Activated CD8-positive, alpha-beta memory T cell treated with anti-CD3 and anti-CD28 coated beads, Interleukin-2, amount 50 U/mL, for 1 hour (primary cell): ENCODE results near the gene HS1BP3.

Experiments
- DNase-seq: peaks from one replicate; pipeline ENCODE4 v3.0.0-alpha.2; 2020; ENCODE audit errors: extremely low read depth

Gene HS1BP3

DNA sequence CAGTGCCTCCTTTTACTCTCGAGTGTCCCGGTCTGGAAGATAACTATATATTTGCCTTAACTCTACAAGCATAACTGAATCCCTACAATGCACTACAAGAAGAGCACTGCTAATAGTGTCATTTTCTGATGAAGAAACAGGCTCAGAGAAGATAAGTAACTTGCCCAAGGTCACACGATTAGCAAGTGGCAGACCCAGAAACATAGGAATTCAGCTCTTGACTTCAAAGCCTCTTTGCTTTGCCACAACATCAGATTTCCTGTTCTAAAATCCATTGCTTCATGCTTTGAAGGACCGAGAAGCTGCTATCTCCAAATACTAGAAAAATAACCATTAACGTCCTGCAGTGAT, 65.6 kb downstream of the HS1BP3 start:
- no peak for DNase-seq

DNA sequence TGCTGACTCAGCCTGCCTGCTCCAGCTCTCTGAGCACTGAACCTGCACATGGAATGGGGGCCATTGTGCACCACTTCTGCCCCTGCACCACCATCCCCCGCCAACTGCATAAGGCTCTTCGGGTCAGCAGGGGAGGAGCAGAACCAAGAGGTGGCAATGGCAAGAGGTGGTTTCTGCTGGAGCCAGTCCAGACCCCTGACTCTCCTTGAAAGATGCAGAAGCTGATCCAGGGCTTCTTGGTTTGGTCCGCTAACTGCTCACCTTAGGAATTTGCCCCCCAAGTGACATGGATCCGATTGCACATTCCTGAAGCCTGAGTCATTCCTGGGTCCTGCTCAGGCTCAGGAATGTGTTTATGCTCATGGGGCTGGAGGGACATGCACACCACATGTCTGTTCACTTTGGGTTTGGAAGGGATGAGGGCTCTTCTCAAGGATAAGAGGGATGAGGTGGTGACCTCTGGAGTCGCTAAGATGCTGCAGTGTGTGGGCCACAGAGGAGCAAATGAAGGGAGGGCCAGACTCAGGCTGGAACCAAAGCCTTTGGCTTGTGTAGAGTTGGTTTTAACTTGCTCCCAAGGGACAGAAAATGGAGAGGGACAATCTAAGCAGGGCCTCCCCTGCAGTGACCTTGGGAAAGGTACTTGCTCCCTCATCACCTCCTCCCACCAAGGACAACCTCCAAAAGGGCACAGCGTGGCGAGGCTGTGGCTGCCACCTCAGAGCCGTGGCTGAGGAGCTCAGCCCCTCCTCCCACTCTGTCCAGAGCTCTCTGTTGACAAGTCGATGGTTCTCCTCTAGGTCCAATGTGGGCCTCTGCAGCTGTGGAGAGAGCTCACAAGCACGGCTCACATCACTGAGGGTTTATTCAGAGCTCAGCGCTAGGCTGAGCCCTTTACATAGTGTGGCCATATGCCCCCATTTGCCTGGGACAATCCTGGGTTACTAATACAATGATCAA, 66.2 kb downstream of the HS1BP3 start:
- DNase-seq = no peak

DNA sequence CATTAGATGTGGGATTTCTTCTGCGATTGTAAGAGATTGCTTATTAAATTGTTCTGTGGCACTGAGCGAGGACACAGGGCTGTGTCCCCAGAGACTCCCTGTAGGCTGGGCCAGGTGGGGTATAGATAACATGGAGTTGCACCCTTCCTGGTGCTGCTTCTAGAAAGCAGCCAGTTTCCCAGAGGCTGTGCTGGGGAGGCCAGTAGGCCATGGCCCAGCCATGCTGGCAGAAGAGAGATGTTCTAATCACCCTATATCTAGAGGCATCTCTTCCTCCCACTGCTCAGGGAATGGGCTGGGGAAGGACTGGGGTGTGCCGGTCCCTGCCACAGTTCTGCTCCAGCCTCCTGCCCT, 66.9 kb downstream of the HS1BP3 start:
- no peak for DNase-seq

DNA sequence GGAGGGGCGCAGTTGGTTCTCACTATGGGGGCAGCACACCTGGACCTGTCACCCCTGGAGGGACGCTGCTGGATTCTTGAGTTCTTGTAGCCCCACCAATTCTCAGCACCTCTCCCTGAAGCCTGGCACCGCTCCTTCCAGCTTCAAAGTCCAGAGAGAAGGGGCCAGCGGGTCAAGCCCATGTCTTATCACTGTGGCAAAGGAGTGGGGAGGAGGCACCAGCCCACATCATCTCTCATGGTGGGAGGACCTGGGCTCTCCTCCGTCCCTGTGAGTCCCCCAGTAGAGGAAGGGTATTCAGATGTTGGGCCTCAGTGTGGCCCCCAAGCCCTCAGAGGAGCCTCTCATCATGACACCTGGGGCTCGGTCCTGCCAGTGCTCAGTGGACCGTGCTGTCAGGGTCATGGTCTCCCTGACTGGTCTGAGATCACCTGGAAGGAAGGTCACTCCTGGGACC, 67.4 kb downstream of the HS1BP3 start:
- no peak for DNase-seq

DNA sequence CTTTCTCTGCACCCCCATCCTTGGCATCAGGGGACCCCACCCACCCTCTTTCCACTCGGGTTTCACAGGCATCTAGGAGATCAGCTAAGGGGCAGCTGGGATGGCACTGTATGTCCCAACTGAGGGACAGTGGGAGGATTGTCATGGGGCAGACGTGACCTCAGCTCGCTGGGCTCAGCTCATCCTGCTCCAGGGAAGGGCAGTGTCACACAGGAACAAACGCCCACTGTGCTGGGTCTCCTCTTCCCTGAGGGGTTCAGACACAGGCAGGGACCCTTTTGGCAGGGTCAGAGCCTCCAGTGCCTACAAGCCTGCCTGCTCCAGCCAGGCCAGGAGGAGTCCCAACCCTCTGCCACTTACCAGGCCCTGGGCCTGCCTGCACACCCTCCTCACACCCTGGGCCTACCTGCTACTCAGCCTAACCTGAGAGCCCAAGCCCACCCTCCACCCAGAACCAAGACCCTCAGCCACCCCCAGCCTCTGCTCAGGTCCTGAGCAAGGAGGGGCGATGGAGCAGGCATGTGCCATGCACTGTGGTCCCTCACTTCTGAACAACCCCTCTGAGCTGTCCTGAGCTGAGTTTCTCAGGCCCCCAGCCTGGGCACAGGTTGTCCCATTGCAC, 68.2 kb downstream of the HS1BP3 start:
- DNase-seq = no peak

DNA sequence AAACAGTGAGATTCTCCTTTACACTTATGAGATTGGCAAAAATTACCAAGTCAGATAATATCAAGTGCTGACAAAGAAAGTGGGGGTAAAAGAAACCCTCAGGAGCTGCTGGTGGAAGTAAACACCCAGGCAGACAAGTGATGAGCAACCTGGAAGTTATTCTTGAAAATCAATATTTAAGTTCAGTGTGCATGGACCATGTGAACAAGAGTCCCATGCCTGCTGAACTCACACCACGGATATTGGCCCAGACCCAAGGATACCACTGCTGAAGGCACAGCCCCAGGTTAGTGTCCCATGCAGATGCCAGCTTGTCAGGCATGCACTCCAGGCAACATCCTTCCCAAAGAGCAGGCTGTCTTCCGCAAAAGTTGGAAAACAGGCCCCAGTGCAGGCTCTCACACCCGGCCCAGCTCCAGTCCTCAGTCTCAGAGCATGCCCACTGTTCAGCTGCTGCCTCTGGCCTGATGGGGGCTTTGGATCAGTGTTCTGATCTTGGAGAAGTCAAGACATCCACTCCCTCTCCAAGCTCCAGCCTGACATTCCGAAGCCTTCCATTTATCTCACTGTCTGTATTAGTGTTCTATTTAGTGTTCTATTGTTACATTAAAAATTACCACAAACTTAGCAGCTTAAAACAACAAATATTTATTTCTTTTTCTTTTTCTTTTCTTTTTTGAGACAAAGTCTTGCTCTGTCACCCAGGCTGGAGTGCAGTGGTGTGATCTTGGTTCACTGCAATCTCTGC, 70.0 kb downstream of the HS1BP3 start:
- DNase-seq = no peak

DNA sequence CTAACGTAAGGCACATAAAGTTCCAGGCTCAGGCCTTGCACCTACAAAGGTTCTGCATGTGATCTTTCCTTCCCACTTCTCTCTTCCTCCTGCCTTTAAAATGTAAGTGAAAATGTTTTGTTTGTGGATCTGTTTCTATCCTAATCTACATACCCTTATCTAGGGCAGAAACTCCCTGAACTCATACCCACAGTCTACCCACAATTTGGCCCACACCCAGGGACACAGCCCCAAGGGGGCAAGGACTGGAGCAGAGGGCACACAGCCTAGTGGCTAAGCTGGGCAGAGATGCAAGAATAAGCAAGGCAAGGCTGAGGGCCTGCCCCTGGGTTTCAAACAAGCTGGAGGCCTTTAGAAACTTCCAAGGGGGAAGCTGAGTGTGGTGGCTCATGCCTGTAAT, 71.0 kb downstream of the HS1BP3 start:
- no peak for DNase-seq

DNA sequence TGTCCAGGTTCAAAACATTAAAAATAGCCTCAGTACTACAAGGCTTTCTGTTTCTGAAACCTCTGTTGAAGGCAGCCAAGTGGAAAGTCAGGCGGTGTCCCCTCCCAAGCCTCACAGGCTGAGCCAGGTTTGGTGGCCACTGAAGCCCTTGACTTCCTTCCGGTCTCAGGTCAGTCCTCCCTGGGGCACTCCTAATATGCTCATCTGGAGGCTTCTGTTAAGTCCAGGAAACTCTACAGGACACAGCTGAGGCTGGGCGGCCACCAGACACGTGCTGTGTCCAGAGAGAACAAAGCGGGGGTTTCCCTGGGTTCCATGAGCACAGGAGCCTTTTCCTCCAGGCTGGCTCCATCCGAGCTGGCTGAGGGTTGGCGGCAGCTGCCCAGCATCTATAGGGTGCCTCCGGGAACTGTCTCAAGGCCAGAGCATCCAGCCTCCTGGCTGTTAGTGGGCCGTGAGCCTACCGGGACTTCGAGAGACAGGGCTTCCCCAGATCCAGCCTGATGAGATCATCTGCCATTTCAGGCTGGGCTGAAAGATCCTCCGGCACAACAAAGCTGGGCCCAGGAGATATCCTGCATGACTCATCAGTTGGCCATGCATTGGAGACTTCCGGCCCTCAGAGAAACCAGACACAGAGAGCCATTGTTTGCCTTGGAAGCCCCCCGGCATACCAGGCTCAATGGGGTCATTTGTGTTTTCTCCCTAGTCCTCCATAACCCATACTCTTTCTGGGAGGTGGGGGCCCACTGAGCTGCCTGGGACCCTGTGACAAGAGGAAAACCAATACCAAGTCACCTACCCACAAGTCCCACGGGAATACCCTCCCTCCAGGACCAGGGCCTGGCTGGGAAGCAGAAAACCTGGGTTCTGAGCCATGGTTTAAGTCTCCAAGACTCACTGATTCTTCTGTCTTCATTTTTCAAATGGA, 71.7 kb downstream of the HS1BP3 start:
- DNase-seq = no peak

DNA sequence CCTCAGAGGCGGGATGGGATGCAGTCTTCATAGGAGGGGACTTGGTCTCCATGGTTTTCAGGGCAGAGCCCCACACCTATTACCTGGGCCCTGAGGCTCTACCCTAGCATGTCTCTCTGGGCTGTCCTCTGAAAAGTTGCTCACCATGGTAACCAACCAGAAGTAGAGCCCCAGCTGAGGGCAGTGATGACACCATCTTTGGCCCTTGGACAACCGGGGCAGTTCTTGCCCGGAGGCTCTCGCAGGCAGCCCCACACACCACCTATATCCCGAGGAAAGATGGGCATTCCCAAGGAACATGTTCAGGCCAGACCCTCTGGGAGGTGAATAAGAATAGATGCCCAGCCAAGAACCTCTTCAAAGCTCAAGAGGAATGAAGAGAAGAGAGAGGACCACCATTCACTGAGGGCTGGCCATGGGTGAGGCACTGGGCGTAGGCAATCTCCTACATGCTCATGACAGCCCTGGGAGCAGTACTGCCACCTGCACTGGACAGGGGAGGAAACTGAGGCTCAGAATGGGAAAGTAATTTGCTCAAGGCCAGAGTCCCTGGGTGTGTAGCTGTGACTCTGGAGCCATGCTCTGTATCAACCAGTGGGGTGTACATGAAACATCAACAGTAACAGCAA, 72.5 kb downstream of the HS1BP3 start:
- DNase-seq = no peak

DNA sequence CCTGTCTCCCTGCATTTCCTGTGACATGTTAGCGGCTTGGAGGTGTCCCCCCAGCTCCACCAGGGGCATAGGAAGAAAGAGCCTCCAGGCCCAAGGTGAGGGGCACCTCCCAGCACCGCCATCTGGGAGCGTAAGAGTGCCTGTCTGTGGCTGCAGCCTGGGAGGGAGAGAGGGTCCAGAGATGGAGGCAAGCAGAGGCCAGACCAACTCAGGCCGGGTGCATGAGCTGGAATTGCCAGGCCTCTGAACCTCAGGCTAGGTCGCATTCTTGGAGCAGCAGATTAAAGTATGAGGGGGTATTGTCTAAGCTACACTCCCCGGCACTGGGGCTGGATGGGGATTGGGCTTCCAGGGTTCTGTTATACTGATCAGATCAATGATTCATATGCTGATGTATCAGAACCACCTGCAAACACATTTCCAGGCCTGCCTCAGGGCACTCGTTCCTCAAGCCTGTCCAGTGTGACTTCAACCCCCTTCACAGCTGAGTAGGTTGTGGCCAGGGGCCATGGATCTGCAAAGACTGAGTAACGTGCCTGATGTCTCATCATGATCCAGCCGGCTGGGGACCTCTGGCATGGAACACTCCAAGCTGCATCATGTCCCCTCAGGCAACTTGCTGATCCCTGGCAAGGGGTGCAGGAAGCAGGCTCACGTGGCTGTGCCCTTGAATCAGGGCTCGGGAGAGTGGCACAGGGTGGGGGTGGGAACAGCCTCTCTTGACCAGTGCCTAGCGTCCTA, 73.2 kb downstream of the HS1BP3 start:
- no peak for DNase-seq

DNA sequence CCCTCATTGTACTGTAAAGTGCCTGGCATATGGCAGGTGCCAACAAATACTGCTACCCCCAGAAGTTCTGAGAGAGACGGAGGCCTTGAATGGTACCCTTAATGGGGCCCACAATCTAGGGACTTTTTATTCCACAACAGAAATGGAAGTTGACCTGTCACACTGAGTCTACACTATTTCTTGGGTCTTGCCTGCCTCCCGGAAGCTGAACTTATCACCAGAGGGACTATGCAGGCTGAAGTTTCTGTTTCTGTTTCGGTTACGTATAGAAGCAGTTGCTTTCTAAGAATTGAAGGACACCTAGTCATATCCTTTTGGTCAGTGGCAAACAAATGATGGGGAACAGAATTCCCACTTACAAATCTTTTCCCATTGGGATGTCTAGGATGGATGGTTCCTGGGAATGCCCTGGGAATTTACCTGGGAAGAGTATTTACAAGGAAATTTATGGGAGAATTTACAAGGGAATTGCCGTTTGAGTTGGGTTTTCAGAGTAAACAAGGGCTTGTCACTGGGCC, 74.2 kb downstream of the HS1BP3 start:
- DNase-seq = no peak

DNA sequence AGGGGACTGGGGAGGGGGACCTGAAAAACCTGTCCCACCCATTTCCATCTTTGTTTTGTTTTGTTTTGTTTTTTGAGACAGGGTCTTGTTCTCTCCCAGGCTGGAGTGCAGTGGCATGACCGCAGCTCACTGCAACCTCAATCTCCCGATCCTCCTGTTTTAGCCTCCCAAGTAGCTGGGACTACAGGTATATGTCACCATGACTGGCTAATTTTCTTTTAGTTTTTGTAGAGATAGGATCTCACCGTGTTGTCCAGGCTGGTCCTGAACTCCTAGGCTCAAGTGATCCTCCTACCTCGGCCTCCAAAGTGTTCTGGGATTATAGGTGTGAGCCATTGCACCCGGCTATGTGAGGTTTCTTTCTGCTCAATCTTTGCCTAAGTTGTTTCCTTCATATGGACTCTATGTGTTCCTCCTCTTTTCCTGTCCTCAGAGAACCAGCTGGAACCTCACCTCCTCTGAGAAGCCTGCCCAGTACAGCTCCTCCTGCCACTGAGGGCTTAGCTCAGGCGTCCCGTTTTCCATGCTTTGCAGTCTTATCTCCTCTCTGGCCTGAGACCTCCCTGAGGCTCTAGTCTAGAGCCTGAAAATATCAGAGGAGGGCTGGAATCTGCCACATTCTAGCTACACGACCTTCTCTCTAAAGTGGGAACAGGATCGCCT, 74.8 kb downstream of the HS1BP3 start:
- DNase-seq = no peak

DNA sequence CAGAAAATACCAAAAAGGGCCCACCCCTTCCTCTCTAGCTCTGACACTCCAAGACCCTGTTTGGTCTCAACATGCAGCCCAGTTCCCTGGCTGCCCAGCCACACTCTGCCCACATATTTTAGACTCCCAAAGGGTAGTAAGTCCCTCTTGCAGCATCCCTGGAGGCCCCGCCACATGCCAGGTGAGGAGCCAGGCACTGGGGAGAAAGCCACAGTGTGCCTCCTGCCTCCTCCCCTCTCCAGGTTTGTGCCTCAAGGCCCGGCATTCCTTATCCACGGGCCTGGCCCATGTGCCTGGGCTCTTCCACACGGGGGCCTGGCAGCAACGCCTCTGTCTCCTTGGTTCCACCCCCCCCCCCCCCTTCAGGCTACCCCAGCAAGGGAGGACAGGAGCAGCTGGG, 75.5 kb downstream of the HS1BP3 start:
- no peak for DNase-seq

DNA sequence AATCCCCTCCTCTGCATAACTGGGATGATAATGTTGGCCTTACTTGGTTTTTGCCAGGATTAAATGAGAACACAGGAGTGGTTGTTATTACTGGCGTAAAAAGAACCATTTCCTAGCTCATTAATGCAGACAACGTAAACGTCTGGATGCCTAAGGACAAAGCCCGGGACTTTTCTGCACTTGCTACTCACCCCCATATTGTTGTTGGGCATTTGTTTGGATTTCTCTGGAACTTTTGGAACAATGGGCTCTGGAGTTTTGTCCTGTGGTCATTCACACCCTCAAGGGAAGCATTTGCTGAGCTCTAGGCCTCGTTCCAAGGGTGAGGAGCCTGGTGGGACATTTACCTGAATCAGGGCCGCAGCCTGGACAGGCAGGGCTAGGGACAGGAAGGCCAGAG, 76.0 kb downstream of the HS1BP3 start:
- DNase-seq = no peak

DNA sequence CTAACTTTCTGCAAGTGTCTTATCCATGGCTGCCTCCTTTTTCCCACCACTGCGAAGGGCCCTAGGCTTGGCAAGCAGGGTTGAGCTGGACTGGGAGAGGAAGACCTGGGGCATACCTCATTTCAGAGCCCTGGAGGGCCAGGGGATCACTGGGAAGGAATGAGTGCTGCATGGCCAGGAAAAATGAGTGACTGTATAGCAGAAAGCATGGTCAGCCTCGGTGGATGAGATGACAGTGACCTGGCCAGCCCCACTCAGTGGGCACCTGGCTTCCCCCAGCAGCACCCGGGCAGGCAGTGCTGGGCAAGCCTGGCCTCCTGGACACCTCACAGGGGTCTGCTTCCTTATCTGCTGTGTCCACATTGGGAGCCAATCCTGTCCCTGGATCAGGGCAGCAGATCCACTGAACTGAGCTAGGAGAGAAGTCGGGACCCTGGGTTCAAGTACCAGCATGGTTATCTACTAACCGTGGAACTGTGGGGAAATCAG, 76.4 kb downstream of the HS1BP3 start:
- no peak for DNase-seq

DNA sequence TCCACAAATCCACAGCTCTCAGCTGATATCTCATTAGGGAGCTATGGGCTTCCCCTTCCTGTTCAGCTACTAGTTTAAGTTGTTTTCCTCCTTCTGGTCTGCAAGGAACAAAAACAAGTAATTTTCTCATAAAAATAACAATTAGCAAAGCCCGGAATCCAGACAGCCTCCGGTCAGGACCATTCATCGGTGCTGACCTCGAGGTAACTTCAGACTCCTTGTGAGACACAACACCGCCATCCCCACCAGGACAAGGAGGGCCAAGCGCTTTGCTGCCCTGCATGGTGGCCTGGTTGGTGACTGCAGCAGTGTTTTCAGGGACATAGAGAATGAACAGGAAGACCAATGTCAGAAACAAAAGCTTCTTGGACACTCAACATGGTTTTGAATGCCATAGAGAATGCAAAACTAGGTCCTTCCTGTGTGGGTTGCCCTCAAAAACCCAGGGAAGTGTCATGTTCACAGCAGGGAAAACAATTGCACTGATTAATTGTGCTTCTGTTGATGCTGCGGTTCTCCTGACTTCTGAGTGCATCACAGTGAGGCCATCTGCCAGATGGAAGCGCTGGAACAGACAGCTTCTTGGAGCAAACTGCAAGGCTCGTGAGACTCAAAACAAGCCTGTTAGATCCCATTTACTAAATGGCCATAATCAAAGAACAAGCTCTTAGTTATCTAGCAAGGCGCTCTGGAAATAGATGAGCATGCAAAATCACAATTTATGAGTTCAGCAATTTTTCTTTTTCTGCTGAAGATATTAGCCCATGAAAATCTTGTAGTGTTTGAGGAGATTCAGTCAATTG, 77.1 kb downstream of the HS1BP3 start:
- DNase-seq = no peak

DNA sequence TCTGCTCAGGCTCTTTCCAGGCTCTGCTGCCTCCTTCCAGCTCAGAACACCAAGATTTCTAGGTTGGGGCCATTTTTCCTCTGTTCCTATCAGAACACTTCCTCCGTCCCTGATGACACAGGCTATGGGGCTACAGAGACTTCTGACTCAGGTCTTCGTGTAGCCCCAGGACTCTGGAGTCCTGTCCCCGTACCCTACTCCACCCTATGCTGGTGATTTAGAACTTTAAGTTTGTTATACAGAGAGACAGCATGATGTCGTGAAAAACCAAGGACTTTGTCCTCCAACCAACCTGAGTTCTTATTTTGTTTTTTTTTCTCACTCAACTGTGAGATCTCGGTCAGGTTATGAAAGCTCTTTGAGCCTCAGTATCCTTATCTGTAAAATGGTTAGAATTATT, 78.7 kb downstream of the HS1BP3 start:
- DNase-seq = no peak

DNA sequence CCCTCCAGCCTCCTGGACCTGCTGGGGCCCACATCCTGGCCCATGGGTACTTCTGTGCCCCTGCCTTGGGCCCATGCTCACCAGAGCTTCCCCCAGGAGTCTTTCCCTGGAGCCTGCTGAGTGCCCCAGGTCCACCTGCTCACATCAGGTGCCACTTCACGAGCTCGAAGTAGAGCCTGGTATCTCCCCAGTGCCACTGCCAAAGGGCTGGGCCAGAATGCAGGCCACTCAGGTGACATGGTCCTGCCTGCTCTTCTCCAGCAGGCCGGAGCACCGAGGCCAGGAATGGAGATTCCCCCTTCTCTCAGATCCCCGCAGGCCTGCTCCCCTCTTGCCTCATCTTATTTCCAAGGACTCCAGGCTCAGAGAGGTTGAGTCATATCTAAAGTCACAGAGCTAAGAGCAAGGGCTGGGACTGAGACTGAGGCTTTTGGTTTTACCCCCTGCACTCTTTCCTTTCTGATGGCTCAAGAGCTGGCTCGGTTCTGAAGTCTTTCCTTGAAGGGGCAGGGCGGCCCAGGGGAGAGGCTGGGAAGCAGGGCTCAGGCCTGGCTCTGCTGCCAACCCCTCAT, 79.2 kb downstream of the HS1BP3 start:
- no peak for DNase-seq
